Measurements from ENCODE around the gene CXCR4. TPM values are rescaled to one million over a fixed set of nuclear protein-coding genes. Genes with fewer than 3 reads are reported as not detected.

CXCR4 gene
- polyA plus RNA-seq, 1 of the 3 experiments (the other 2 are of a cell fraction), result 0.48 TPM

DNA sequence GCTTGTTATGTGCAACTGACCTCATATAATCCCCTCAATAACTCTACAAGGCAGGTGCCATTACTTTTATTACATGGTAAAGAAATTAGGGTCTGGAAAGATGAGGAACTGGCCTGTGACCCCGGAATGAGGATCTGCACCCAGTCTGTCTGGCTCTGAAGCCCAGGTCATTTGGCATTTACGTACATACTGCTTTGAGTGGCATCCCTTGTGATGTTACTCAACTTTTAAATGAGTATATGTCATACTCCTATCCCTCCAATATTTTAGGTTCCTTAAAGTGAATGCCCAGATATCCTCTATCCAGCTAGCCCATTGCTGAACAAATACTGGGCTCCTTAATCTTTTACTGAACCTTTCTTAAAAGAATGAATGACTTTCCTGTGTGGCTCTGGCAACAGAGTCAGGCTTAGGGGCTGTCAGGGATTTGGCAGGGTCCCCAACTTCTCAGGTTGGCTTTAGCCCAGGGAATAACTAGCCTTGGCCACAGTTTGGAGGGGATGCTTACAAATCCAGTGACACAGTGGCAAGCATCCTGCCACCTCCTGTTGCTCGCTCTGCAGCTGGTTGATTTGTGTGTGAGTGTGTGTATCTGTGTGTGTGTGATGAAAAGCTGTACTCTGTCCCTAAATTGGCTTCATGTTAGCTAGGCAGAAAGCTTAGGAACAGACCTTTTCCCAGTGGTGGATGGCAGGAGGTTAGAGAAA, 3.4 kb upstream of the CXCR4 start:
- H3F3A ChIP-seq (replicated peaks; ENCODE audit: insufficient read depth), result no peaks in the 10 kb centered on the region
- peaks cover 0 to 18% of the 10 kb centered on the region in 2 experiments; a peak in 2 of 4 replicates for H3K4me1 ChIP-seq (ENCODE audit: control insufficient read depth in 1 of 2, insufficient read depth in 2 of 2, low read depth in 1 of 2, low read length in 1 of 2)
- TF ChIP-seq RAD21 (IDR thresholded peaks at IDR 0.05; ENCODE audit: low read length) (no peak), NRF1 (IDR thresholded peaks at IDR 0.05; ENCODE audit: low read depth, low read length) (no peak), YY1 (IDR thresholded peaks at IDR 0.05; ENCODE audit: low read depth) (no peak), FOSL2 (IDR thresholded peaks at IDR 0.05; ENCODE audit: borderline replicate concordance, low read depth) (no peak), POLR2AphosphoS5 (IDR thresholded peaks at IDR 0.05; ENCODE audit: low read depth, low read length) (no peak), RXRA (IDR thresholded peaks at IDR 0.05; ENCODE audit: borderline replicate concordance, low read depth) (no peak), SIN3A (IDR thresholded peaks at IDR 0.05; ENCODE audit: borderline replicate concordance, low read depth, low read length) (no peak), JUND (IDR thresholded peaks at IDR 0.05) (no peak), RCOR1 (IDR thresholded peaks at IDR 0.05; ENCODE audit: low read length) (no peak), EZH2phosphoT487 (IDR thresholded peaks at IDR 0.05; ENCODE audit: borderline replicate concordance, low read depth) (no peak), FOXJ3 (CRISPR knock-in tag; IDR thresholded peaks at IDR 0.05) (no peak), EP300 (IDR thresholded peaks at IDR 0.05; ENCODE audit: borderline replicate concordance in 1 of 2, low read depth in 1 of 2, low read length in 1 of 2) (no peak)
- TF ChIP-seq, protein P1, sequence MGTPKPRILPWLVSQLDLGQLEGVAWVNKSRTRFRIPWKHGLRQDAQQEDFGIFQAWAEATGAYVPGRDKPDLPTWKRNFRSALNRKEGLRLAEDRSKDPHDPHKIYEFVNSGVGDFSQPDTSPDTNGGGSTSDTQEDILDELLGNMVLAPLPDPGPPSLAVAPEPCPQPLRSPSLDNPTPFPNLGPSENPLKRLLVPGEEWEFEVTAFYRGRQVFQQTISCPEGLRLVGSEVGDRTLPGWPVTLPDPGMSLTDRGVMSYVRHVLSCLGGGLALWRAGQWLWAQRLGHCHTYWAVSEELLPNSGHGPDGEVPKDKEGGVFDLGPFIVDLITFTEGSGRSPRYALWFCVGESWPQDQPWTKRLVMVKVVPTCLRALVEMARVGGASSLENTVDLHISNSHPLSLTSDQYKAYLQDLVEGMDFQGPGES (IDR thresholded peaks at IDR 0.05; ENCODE audit: low read depth, low read length), result no peak
- TF ChIP-seq, protein P2, sequence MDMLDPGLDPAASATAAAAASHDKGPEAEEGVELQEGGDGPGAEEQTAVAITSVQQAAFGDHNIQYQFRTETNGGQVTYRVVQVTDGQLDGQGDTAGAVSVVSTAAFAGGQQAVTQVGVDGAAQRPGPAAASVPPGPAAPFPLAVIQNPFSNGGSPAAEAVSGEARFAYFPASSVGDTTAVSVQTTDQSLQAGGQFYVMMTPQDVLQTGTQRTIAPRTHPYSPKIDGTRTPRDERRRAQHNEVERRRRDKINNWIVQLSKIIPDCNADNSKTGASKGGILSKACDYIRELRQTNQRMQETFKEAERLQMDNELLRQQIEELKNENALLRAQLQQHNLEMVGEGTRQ (IDR thresholded peaks at IDR 0.05; ENCODE audit: borderline replicate concordance, low read depth, low read length), result no peak
- WGBS (ENCODE audit: low lambda C conversion rate), result 25% methylated on average over 2 of the region's 3 CpGs
- no peaks in the 10 kb centered on the region for H4K20me1 ChIP-seq (ENCODE audit: insufficient read depth)
- H3K9ac ChIP-seq, result no peak overlapping the region
- H3K9me2 ChIP-seq, result no peaks in the 10 kb centered on the region
- H3K27ac ChIP-seq (ENCODE audit: low read depth in 2 of 2, low read length in 1 of 2), result no peak overlapping the region
- H3K4me2 ChIP-seq, result no peak overlapping the region
- CTCF ChIA-PET, result no interaction called here
- POLR2A ChIA-PET, result no interaction called here
- H3K27me3 ChIP-seq (ENCODE audit: insufficient read depth), result peaks cover 29% of the 10 kb centered on the region; the same call in 1 of the 2 replicates
- no peak overlapping the region for H3K4me3 ChIP-seq (ENCODE audit: low read depth in 2 of 2, low read length in 1 of 2)
- H2AFZ ChIP-seq (ENCODE audit: low read depth), result no peak overlapping the region
- no peak for DNase-seq
- no peaks in the 10 kb centered on the region for H3K36me3 ChIP-seq (replicated peaks in 1 of 2; ENCODE audit: control insufficient read depth in 1 of 2, insufficient read depth in 2 of 2, low read length in 1 of 2)
- no peaks in the 10 kb centered on the region for H3K79me2 ChIP-seq (ENCODE audit: insufficient read depth)
- no peaks in the 10 kb centered on the region for H3K9me3 ChIP-seq

All from SK-N-SH (cell line).